Stomach (tissue), 9 donors: ENCODE results near the gene ATP23. TPM values are rescaled to one million over a fixed set of nuclear protein-coding genes. Genes with fewer than 3 reads are reported as not detected.

ENCODE experiments used
- DNase-seq, 2 donors: peaks; one replicate each; pipeline versions ENCODE4 v3.0.0 to v3.0.0-alpha.2; 2013 to 2019
- H3K27ac ChIP-seq, 5 donors: fragments of 200-600 bp in 4 of 5; sonication (generic) in 4 of 5; one replicate each; pipeline ENCODE4 v1.5.1; 2013 to 2019; ENCODE audit warnings: mild to moderate bottlenecking in 1 of 5, moderate library complexity in 1 of 5
- H3K27me3 ChIP-seq, 3 donors: fragments of 200-600 bp; sonication (generic); one replicate each; pipeline ENCODE4 v1.5.1; 2017 to 2019; ENCODE audit warnings: mixed run types in 1 of 3
- H3K36me3 ChIP-seq, 4 donors: fragments of 200-600 bp; sonication (generic); 1 replicate in 3 of 4; 2 replicates in 1 of 4; pipeline ENCODE4 v1.5.1; 2016 to 2019
- H3K4me1 ChIP-seq, 4 donors: fragments of 200-600 bp; sonication (generic); one replicate each; pipeline ENCODE4 v1.5.1; 2016 to 2019
- H3K4me3 ChIP-seq, 4 donors: fragments of 200-600 bp; sonication (generic) in 3 of 4; one replicate each; pipeline ENCODE4 v1.5.1; 2016 to 2019; ENCODE audit warnings: mild to moderate bottlenecking in 1 of 4
- H3K9me3 ChIP-seq, 4 donors: fragments of 200-600 bp; sonication (generic); one replicate each; pipeline ENCODE4 v1.5.1; 2016 to 2019
- EP300 ChIP-seq: sonication (generic); formaldehyde crosslinking; IDR thresholded peaks from one replicate; pipeline ENCODE4 v1.6.1; 2017; ENCODE audit warnings: antibody characterized with exemption
- POLR2A ChIP-seq, 4 donors: fragments of 450-650 bp; IDR thresholded peaks; one replicate each; pipeline ENCODE4 v1.6.1; 2016; ENCODE audit warnings: antibody characterized with exemption in 4 of 4, control low read depth in 2 of 4, mild to moderate bottlenecking in 1 of 4, moderate library complexity in 1 of 4
- POLR2AphosphoS5 ChIP-seq, 3 donors: sonication (generic); formaldehyde crosslinking; IDR thresholded peaks; one replicate each; pipeline ENCODE4 v1.6.1; 2016; ENCODE audit warnings: antibody characterized with exemption in 3 of 3
- WGBS, 5 donors: extraction: QIAGEN DNeasy Blood & Tissue Kit in 3 of 5; methylation state at CpG; one replicate each; pipeline versions ENCODE4 v1.1.5 to v1.1.7; 2013 to 2018; 5-methylcytosine and 5-hydroxymethylcytosine counted together
- intact Hi-C: fragments of 100-400 bp; cut with DNase I; formaldehyde crosslinking; loops from one replicate; pipeline ENCODE4 v1.15.1; 2023; ENCODE audit warnings: low total_unique reads
- polyA plus RNA-seq, 3 donors: library from polyadenylated mRNA; stranded (reverse); fragments of 200-250 nt; gene quantifications; one replicate each; pipeline ENCODE4 v1.2.3, GENCODE V29; 2013
- total RNA-seq, 5 donors: library from RNA; depleted of rRNA; stranded (reverse); fragments of >200 nt; gene quantifications; one replicate each; pipeline versions ENCODE4 v1.1.0 to v1.2.3, GENCODE V29; 2014 to 2016
- TF ChIP-seq, protein P1 (sequence below), 7 experiments: fragments of 450-650 bp in 4 of 7; fragments of 200-600 bp in 3 of 7; sonication (generic) in 3 of 7; IDR thresholded peaks; one replicate each; pipeline ENCODE4 v1.5.1; 2016 to 2019; ENCODE audit warnings: antibody characterized with exemption in 7 of 7, control low read depth in 2 of 7, mild to moderate bottlenecking in 1 of 7
- donor health status: healthy with polysubstance abuse.
- donor health status: Bipolar disorder and iron deficiency.
- donor health status: healthy.

ATP23 gene
- total and polyA plus RNA-seq, 8 donors: 4.1 to 18.0 (median 6.9) TPM

DNA sequence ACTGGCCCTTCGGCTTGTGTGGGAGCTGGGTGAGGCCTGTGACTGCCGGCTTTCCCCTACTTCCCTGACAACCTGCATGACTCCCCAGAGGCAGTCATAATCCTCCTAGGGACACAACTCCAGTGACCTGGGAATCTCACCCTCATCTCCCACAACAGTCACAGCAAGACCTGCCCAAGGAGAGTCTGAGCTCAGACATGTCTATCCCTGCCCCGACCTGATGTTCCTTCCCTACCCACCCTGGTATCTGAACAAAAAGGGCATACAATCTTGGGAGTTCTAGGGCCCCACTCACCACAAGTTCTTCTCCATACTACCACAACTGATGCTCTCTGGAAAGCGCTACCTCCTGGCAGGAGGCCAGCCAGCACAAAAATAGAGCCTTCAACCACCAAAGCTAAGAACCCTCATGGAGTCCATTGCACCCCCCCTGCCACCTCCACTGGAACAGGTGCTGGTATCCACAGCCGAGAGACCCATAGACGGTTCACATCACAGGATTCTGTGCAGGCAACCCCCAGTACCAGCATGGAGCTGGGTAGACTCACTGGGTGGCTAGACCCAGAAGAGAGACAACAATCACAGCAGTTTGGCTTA lies 16.8 kb downstream of the ATP23 start:
- no peak for DNase-seq
- no peak overlapping the region for H3K27ac ChIP-seq
- H3K9me3 ChIP-seq: peaks cover 0 to 52% (median 30%) of the 10 kb centered on the region in 4 donors
- TF ChIP-seq POLR2AphosphoS5 (IDR thresholded peaks at IDR 0.05): no peak
- TF ChIP-seq POLR2A (IDR thresholded peaks at IDR 0.05): no peak
- TF ChIP-seq EP300: no peak
- TF ChIP-seq, protein P1, sequence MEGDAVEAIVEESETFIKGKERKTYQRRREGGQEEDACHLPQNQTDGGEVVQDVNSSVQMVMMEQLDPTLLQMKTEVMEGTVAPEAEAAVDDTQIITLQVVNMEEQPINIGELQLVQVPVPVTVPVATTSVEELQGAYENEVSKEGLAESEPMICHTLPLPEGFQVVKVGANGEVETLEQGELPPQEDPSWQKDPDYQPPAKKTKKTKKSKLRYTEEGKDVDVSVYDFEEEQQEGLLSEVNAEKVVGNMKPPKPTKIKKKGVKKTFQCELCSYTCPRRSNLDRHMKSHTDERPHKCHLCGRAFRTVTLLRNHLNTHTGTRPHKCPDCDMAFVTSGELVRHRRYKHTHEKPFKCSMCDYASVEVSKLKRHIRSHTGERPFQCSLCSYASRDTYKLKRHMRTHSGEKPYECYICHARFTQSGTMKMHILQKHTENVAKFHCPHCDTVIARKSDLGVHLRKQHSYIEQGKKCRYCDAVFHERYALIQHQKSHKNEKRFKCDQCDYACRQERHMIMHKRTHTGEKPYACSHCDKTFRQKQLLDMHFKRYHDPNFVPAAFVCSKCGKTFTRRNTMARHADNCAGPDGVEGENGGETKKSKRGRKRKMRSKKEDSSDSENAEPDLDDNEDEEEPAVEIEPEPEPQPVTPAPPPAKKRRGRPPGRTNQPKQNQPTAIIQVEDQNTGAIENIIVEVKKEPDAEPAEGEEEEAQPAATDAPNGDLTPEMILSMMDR (IDR thresholded peaks at IDR 0.05): no peak
- no peaks in the 10 kb centered on the region for H3K27me3 ChIP-seq
- 92 to 98% (median 97%) methylated on average over 5 to 6 of the region's 6 CpGs for WGBS, 5 donors
- no peak overlapping the region for H3K4me3 ChIP-seq
- no peaks in the 10 kb centered on the region for H3K4me1 ChIP-seq
- H3K36me3 ChIP-seq: peaks cover 8 to 52% (median 49%) of the 10 kb centered on the region in 4 donors
- intact Hi-C loops: no loop called here

DNA sequence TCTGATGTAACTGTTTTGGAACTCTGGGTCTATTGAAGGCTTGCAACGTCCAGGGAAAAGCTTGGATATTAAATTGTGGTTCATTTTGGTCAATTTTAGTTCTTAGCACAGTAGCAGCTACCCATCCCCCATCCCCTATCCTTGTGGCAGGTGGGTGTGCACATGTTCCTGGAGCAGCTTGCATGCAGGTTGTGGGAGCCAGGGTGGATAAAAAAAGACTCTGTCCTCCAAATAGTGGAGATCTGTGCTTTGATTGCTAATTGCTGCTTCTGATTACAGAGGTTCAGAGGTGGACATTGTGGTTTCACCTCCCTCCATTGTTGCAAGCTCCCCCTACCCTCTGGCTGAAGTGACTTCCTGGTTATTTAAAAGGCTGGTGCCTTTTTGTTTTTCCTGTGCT lies 23.1 kb downstream of the ATP23 start:
- Histone ChIP-seq H3K27me3 (no peaks in the 10 kb centered on the region), H3K4me1 (no peaks in the 10 kb centered on the region), H3K36me3 (no peaks in the 10 kb centered on the region), H3K27ac (no peak overlapping the region), H3K4me3 (no peak overlapping the region), H3K9me3 (peaks cover 0 to 63% (median 35%) of the 10 kb centered on the region in 4 donors)
- TF ChIP-seq EP300 (no peak), POLR2AphosphoS5 (IDR thresholded peaks at IDR 0.05) (no peak), POLR2A (IDR thresholded peaks at IDR 0.05) (no peak)
- TF ChIP-seq, protein P1 (IDR thresholded peaks at IDR 0.05): no peak
- no peak for DNase-seq
- intact Hi-C loops: no loop called here
- WGBS, 5 donors: 53 to 71% (median 60%) methylated on average over 1 of the region's 1 CpG

DNA sequence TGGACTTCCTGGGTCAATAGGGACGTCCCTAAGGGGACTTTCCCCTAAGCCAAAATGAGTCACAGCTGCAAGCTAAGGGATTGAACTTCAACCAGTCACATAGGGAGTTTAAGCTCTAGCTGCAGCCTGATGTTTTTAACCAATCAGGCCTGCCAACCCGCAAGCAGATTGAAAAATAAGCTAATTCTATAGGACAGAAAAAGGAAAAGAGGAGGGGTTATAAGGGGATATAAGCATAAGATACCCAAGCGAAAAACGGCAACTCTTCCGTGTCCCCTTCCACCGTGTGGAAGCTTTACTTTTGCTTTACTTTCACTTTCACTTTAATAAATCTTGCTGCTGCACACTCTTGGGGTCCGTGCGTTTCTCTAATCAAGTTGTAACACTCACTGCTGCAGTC lies 24.4 kb downstream of the ATP23 start:
- H3K27me3 ChIP-seq: no peaks in the 10 kb centered on the region
- H3K36me3 ChIP-seq: no peaks in the 10 kb centered on the region
- peaks cover 0 to 58% (median 35%) of the 10 kb centered on the region in 4 donors for H3K9me3 ChIP-seq
- no peak for TF ChIP-seq POLR2AphosphoS5 (IDR thresholded peaks at IDR 0.05)
- TF ChIP-seq EP300: no peak
- TF ChIP-seq, protein P1 (IDR thresholded peaks at IDR 0.05): no peak
- no peak for TF ChIP-seq POLR2A (IDR thresholded peaks at IDR 0.05)
- H3K4me1 ChIP-seq: no peaks in the 10 kb centered on the region
- DNase-seq: no peak
- H3K4me3 ChIP-seq: no peak overlapping the region
- intact Hi-C loops: no loop called here
- 88 to 92% (median 91%) methylated on average over 8 of the region's 8 CpGs for WGBS, 5 donors
- H3K27ac ChIP-seq: no peak overlapping the region

DNA sequence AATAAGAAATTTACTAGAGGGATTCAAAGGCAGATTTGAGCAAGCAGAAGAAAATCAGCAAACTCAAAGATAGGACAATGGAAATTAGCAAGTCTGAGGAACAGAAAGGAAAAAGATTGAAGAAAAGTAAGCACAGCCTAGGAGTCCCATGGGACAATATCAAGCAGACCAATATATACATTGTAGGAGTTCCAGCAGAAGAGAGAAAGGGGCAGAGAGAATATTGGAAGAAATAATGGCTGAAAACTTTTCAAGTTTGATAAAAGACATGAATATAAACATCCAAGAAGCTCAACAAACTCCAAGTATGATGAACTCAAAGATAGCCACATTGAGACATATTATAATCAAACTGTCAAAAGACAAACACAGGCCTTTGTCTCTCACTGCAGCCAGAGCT lies 25.2 kb downstream of the ATP23 start:
- Histone ChIP-seq H3K4me3 (no peak overlapping the region), H3K27ac (no peak overlapping the region), H3K36me3 (no peaks in the 10 kb centered on the region), H3K27me3 (no peaks in the 10 kb centered on the region), H3K9me3 (peaks cover 0 to 51% (median 32%) of the 10 kb centered on the region in 4 donors), H3K4me1 (no peaks in the 10 kb centered on the region)
- no peak for DNase-seq
- TF ChIP-seq POLR2A (IDR thresholded peaks at IDR 0.05) (no peak), EP300 (no peak)
- intact Hi-C loops: no loop called here

DNA sequence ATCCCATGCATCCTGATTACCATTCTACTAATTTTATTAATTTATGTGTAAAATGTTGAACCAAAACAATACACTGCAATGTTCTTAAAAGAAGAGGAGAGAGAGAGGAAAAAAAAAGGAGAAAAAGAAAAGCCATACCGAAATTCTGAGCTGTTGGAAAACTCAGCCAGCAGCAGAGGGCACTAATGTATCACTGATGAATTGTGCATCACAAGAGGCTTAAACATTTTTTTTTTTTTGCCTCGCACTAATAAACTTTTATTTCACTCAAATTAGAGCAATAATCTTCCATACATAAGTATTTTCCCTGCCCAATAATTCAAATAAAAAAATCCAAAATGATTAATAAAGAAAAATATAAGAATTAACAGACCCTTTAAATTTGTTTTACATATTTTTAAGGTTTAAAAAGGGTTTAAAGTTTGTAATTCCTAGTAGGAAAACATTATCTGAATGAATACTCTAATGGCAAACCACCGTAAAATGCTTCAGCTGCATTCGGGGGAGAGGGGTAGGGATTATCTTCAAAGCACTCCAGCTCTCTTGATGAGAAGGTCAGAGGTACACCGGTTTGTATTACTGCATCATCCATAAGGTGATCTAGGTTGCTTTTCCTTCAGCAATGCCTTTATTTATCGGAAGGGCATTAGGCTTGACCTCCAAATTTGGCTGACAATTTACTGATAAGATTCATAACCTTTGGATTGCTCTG lies 41.9 kb downstream of the ATP23 start:
- peak in 1 of 2 donors; percentile 81 for DNase-seq
- intact Hi-C loops: no loop called here
- no peak overlapping the region for H3K4me3 ChIP-seq
- H3K9me3 ChIP-seq: no peaks in the 10 kb centered on the region
- 31 to 41% (median 36%) methylated on average over 6 of the region's 6 CpGs for WGBS, 5 donors
- no peak for TF ChIP-seq POLR2AphosphoS5 (IDR thresholded peaks at IDR 0.05)
- TF ChIP-seq, protein P1 (IDR thresholded peaks at IDR 0.05): peak in 3 of 7 experiments; percentile 17 to 46 (median 45)
- no peaks in the 10 kb centered on the region for H3K27me3 ChIP-seq
- H3K27ac ChIP-seq: no peak overlapping the region
- H3K36me3 ChIP-seq: no peaks in the 10 kb centered on the region
- H3K4me1 ChIP-seq: peaks cover 0 to 6% (median 0%) of the 10 kb centered on the region in 4 donors
